ENCODE data around the gene CELSR2. TPM values are rescaled to one million over a fixed set of nuclear protein-coding genes. Genes with fewer than 3 reads are reported as not detected.

CELSR2 gene
- total and polyA plus RNA-seq, 2 donors (not counting 1 experiment from before 2014, with no cell fraction given): 0.57 to 2.7 TPM

- H3K27me3 ChIP-seq (replicated peaks in 1 of 4; ENCODE audit: control extremely low read depth in 1 of 4, control insufficient read depth in 3 of 4, insufficient read depth in 4 of 4, low read length in 3 of 4): peaks cover 0 to 35% (median 4%) of the 10 kb centered on the region in 4 experiments
- TF ChIP-seq EZH2 (IDR thresholded peaks at IDR 0.05; ENCODE audit: borderline replicate concordance, insufficient read depth, low read depth, low read length, poor library complexity, severe bottlenecking) (no peak), CTCF (IDR thresholded peaks at IDR 0.05) (no peak)
- no peaks in the 10 kb centered on the region for H3K9me3 Mint-ChIP-seq (ENCODE audit: insufficient read depth)
- H3K4me3 ChIP-seq (ENCODE audit: control extremely low read depth in 1 of 5, extremely low read depth in 1 of 5, insufficient read depth in 1 of 5, low read depth in 2 of 5, low read length in 4 of 5): no peak overlapping the region
- H3K4me2 ChIP-seq (replicated peaks; ENCODE audit: low read depth, low read length, poor library complexity, severe bottlenecking): no peak overlapping the region
- H3K27ac ChIP-seq (ENCODE audit: low read length in 2 of 2): no peak overlapping the region
- WGBS (ENCODE audit: insufficient coverage): 41% methylated on average over 6 of the region's 8 CpGs
- peak overlapping the region; percentile 4 for H3K27ac Mint-ChIP-seq
- no peak overlapping the region for H3K4me3 Mint-ChIP-seq
- H3K9me3 ChIP-seq (ENCODE audit: control extremely low read depth in 1 of 3, control insufficient read depth in 2 of 3, insufficient read depth in 1 of 3, low read length in 2 of 3): no peaks in the 10 kb centered on the region
- ChIA-PET CTCF (no interaction called here), POLR2A (no interaction called here)
- H2AFZ ChIP-seq (ENCODE audit: insufficient read depth, low read depth, low read length, poor library complexity, severe bottlenecking): no peak overlapping the region
- peaks cover 19% of the 10 kb centered on the region for H3K4me1 Mint-ChIP-seq
- H3K27me3 Mint-ChIP-seq: peaks cover 16% of the 10 kb centered on the region
- H3K9ac ChIP-seq (ENCODE audit: low read length): no peak overlapping the region
- H4K20me1 ChIP-seq (ENCODE audit: control insufficient read depth, insufficient read depth, low read length, poor library complexity, severe bottlenecking): no peaks in the 10 kb centered on the region
- ATAC-seq (ENCODE audit: low read depth) (no peak), DNase-seq (no peak)
- intact Hi-C loops (cut with micrococcal nuclease): no loop called here
- H3K4me1 ChIP-seq (ENCODE audit: control insufficient read depth in 2 of 2, insufficient read depth in 2 of 2, low read length in 2 of 2): peaks cover 0 to 7% of the 10 kb centered on the region in 2 donors
- H3K79me2 ChIP-seq (ENCODE audit: control insufficient read depth, insufficient read depth, low read length): no peaks in the 10 kb centered on the region
- peaks cover 0 to 22% of the 10 kb centered on the region in 2 experiments for H3K36me3 ChIP-seq (replicated peaks in 1 of 2; ENCODE audit: control extremely low read depth in 1 of 2, control insufficient read depth in 1 of 2, extremely low read depth in 1 of 2, insufficient read depth in 2 of 2, low read length in 1 of 2)
These were observed 7.4 kb upstream of the CELSR2 start for GRCh38 chr1:109241841-109242345.

GRCh38 chr1:109242387-109242786 lies 7.0 kb upstream of the CELSR2 start:
- H3K27ac ChIP-seq (ENCODE audit: low read length in 2 of 2): no peak overlapping the region

More at GRCh38 chr1:109242387-109242786, 7.0 kb upstream of the CELSR2 start:
- ATAC-seq (ENCODE audit: low read depth) (no peak), DNase-seq (no peak)
- Mint-ChIP-seq H3K4me1 (peaks cover 19% of the 10 kb centered on the region), H3K4me3 (no peak overlapping the region), H3K27ac (peak overlapping the region; percentile 4), H3K9me3 (ENCODE audit: insufficient read depth) (no peaks in the 10 kb centered on the region), H3K27me3 (peaks cover 16% of the 10 kb centered on the region)
- Histone ChIP-seq H3K4me2 (replicated peaks; ENCODE audit: low read depth, low read length, poor library complexity, severe bottlenecking) (no peak overlapping the region), H3K36me3 (replicated peaks in 1 of 2; ENCODE audit: control extremely low read depth in 1 of 2, control insufficient read depth in 1 of 2, extremely low read depth in 1 of 2, insufficient read depth in 2 of 2, low read length in 1 of 2) (peaks cover 0 to 17% of the 10 kb centered on the region in 2 experiments), H2AFZ (ENCODE audit: insufficient read depth, low read depth, low read length, poor library complexity, severe bottlenecking) (no peak overlapping the region), H4K20me1 (ENCODE audit: control insufficient read depth, insufficient read depth, low read length, poor library complexity, severe bottlenecking) (no peaks in the 10 kb centered on the region), H3K4me1 (ENCODE audit: control insufficient read depth in 2 of 2, insufficient read depth in 2 of 2, low read length in 2 of 2) (peaks cover 0 to 7% of the 10 kb centered on the region in 2 donors), H3K9ac (ENCODE audit: low read length) (no peak overlapping the region), H3K79me2 (ENCODE audit: control insufficient read depth, insufficient read depth, low read length) (no peaks in the 10 kb centered on the region), H3K27me3 (replicated peaks in 1 of 4; ENCODE audit: control extremely low read depth in 1 of 4, control insufficient read depth in 3 of 4, insufficient read depth in 4 of 4, low read length in 3 of 4) (peaks cover 0 to 40% (median 5%) of the 10 kb centered on the region in 4 experiments), H3K9me3 (ENCODE audit: control extremely low read depth in 1 of 3, control insufficient read depth in 2 of 3, insufficient read depth in 1 of 3, low read length in 2 of 3) (no peaks in the 10 kb centered on the region), H3K4me3 (ENCODE audit: control extremely low read depth in 1 of 5, extremely low read depth in 1 of 5, insufficient read depth in 1 of 5, low read depth in 2 of 5, low read length in 4 of 5) (no peak overlapping the region)
- TF ChIP-seq CTCF (IDR thresholded peaks at IDR 0.05) (no peak), EZH2 (IDR thresholded peaks at IDR 0.05; ENCODE audit: borderline replicate concordance, insufficient read depth, low read depth, low read length, poor library complexity, severe bottlenecking) (no peak)
- ChIA-PET POLR2A (no interaction called here), CTCF (no interaction called here)
- 69% methylated on average over 7 of the region's 7 CpGs for WGBS (ENCODE audit: insufficient coverage)
- intact Hi-C loops (cut with micrococcal nuclease): no loop called here

Measured in B cell (primary cell).